Measurements from ENCODE around the gene FGB. TPM values are rescaled to one million over a fixed set of nuclear protein-coding genes. Genes with fewer than 3 reads are reported as not detected.

FGB gene
- total and polyA plus RNA-seq, 2 of the 13 experiments (the other 11 are each of a cell fraction or from before 2014, with no cell fraction given) = 226 to 784 TPM

DNA sequence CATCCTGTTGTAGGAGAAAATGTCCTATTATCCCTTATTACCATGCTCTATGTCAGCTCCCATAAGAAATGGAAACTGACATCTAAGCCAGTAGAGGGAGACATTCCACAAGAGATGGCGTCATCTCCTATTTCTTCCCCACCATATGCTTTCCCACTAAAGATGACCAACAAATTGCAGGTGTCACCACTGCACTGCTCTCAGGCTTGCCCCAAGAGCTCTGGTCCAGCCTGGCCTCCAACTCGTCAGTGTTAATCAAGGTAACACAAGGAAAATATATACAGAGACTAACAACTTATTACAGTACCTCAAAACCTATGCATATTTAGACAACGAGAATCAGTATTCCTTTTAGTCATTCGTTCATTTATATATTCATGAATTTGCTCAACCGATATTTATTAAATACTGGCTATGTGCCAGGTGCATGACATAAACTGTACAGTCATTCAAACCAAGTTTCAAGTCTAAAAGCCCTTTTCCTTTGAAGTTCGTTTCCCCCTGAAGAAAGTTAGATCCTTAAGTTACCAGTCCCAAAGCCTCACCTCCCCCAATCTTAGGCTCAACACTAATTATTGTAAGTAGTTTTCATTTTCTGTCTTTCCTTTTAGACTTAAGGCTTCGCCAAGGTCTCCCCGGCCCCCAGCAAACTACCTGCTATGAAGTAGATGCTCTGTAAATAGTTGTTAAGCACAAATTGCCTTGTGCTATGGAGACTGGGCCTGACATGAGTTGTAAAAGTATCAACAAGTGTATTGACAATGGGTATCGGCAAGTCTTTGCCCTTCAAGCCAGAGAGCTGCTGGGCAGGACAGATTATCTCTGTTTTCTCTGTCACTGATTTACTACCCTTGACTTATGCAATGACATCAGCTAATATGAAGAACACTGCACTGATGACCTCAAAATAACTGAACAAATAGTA lies 3.1 kb upstream of the FGB start (continued):
- no peak for TF ChIP-seq BCLAF1 (IDR thresholded peaks at IDR 0.05)
- no peak for TF ChIP-seq TP53 (CRISPR knock-in tag; conservative IDR thresholded peaks at IDR 0.05)
- TF ChIP-seq ZNF670 (CRISPR knock-in tag; IDR thresholded peaks at IDR 0.05; ENCODE audit: borderline replicate concordance) = no peak
- TF ChIP-seq RFX5 (IDR thresholded peaks at IDR 0.05; ENCODE audit: low read depth, low read length) = no peak; the same call in 1 of the 2 replicates
- peak; percentile 85 for TF ChIP-seq TEF (CRISPR knock-in tag; IDR thresholded peaks at IDR 0.05)
- TF ChIP-seq GABPB1 (CRISPR knock-in tag; IDR thresholded peaks at IDR 0.05) = no peak
- peak; percentile 88 for TF ChIP-seq ZNF614 (CRISPR knock-in tag; IDR thresholded peaks at IDR 0.05; ENCODE audit: borderline replicate concordance)
- TF ChIP-seq KDM1A (CRISPR knock-in tag; IDR thresholded peaks at IDR 0.05) = peak; percentile 58; the same call in 1 of the 2 replicates
- no peak for TF ChIP-seq GTF2F1 (IDR thresholded peaks at IDR 0.05; ENCODE audit: low read length)
- TF ChIP-seq HNRNPUL1 (IDR thresholded peaks at IDR 0.05; ENCODE audit: low read depth, low read length) = peak; percentile 67; the same call in 1 of the 2 replicates
- TF ChIP-seq SMARCE1 (IDR thresholded peaks at IDR 0.05; ENCODE audit: borderline replicate concordance) = no peak
- TF ChIP-seq MXI1 (IDR thresholded peaks at IDR 0.05; ENCODE audit: borderline replicate concordance, low read depth, low read length) = peak; percentile 53; the same call in 1 of the 3 replicates
- TF ChIP-seq PLRG1 (conservative IDR thresholded peaks at IDR 0.05) = no peak
- no peak for TF ChIP-seq TBP (CRISPR knock-in tag; IDR thresholded peaks at IDR 0.05)
- no peak; the same call in 1 of the 2 replicates for TF ChIP-seq GMEB1 (CRISPR knock-in tag; IDR thresholded peaks at IDR 0.05; ENCODE audit: borderline replicate concordance)
- no peak for TF ChIP-seq AHR (CRISPR knock-in tag; IDR thresholded peaks at IDR 0.05)
- no peak for TF ChIP-seq MTA1 (CRISPR knock-in tag; IDR thresholded peaks at IDR 0.05; ENCODE audit: borderline replicate concordance)
- TF ChIP-seq, protein P1, sequence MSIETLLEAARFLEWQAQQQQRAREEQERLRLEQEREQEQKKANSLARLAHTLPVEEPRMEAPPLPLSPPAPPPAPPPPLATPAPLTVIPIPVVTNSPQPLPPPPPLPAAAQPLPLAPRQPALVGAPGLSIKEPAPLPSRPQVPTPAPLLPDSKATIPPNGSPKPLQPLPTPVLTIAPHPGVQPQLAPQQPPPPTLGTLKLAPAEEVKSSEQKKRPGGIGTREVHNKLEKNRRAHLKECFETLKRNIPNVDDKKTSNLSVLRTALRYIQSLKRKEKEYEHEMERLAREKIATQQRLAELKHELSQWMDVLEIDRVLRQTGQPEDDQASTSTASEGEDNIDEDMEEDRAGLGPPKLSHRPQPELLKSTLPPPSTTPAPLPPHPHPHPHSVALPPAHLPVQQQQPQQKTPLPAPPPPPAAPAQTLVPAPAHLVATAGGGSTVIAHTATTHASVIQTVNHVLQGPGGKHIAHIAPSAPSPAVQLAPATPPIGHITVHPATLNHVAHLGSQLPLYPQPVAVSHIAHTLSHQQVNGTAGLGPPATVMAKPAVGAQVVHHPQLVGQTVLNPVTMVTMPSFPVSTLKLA (IDR thresholded peaks at IDR 0.05) = 0 out of 2 replicates have a peak, but pooled peaks have one; percentile 3
- no peak for TF ChIP-seq ISX (CRISPR knock-in tag; conservative IDR thresholded peaks at IDR 0.05)
